ENCODE data around the gene ORAI2. TPM values are rescaled to one million over a fixed set of nuclear protein-coding genes. Genes with fewer than 3 reads are reported as not detected.
A peak's percentile ranks its signal among the peaks of the same experiment; 100 is the strongest.

ORAI2 gene
- total and polyA plus RNA-seq, 7 experiments from 2014 or later, result 19.9 to 72.6 (median 28.5) TPM

DNA sequence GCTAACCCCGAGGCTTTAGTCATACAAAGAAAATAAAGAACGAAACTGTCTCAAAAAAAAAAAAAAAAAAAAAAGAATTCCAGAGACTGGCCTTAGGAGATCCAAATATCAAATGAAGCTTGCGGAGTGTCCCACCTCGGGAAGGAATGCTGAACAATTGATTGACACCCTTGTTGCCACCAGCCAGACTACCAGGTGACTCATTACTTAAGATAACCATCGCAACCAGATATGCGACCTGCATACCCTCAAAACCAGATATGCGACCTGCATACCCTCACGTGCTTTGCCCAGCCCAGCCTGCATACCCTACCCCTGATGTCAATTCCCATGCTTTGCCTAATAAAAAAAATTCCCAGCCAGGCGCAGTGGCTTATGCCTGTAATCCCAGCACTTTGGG is 39.9 kb upstream of the ORAI2 start:
- Histone ChIP-seq H3K27me3 (ENCODE audit: control insufficient read depth in 2 of 2, insufficient read depth in 2 of 2, low read length in 2 of 2) (no peaks in the 10 kb centered on the region), H3K4me3 (ENCODE audit: low read length) (no peak overlapping the region), H3K4me1 (ENCODE audit: control insufficient read depth in 2 of 2, insufficient read depth in 2 of 2, low read length in 2 of 2) (peaks cover 9 to 15% of the 10 kb centered on the region in 2 donors), H3K9me3 (ENCODE audit: control insufficient read depth in 2 of 3, low read length in 3 of 3) (no peaks in the 10 kb centered on the region), H3K36me3 (ENCODE audit: control insufficient read depth in 2 of 3, insufficient read depth in 3 of 3, low read length in 3 of 3) (peaks cover 0 to 9% (median 0%) of the 10 kb centered on the region in 3 experiments), H3K27ac (ENCODE audit: low read depth, low read length) (no peak overlapping the region)
- H3K4me1 Mint-ChIP-seq, result peaks cover 12 to 26% (median 21%) of the 10 kb centered on the region in 7 donors
- DNase-seq, result no peak
- ChIA-PET CTCF (interaction anchor here (0.5 to 1.2 kb wide), 5 partner anchors 72 to 907 kb away, joined by 3 to 5 read pairs (median 3); no protein-coding TSS in a partner anchor), POLR2A (interaction anchor here (0.7 kb wide), 1 partner anchor 111 kb away, joined by 3 read pairs; no protein-coding TSS in a partner anchor)
- H3K27ac Mint-ChIP-seq, result peak overlapping the region in 3 of 9 donors; percentile 63 to 98 (median 78)
- H3K9me3 Mint-ChIP-seq, result no peaks in the 10 kb centered on the region
- no peak overlapping the region for H3K4me3 Mint-ChIP-seq
- no peak for ATAC-seq
- intact Hi-C loops (cut with micrococcal nuclease), result loop anchor here in 1 of 2 donors (5.0 kb wide), 1 partner anchor 851 kb away; no protein-coding TSS in a partner anchor
- no peaks in the 10 kb centered on the region for H3K27me3 Mint-ChIP-seq
- H3K36me3 Mint-ChIP-seq, result peaks cover 0 to 6% (median 0%) of the 10 kb centered on the region in 5 donors

DNA sequence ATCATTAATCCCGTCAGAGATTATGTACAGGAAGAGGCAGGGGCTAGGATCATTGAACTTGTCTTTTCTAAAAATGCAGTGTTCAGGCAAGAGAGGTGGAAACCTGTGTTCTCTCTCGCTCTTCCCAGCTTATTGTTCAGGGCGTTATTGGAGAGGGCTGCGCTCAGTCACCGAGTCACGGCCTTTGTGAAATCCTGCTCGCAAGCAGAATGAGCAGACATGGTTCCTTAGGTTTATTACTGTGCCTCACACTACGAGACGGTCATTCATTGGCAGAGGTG is 37.8 kb upstream of the ORAI2 start:
- DNase-seq (peak in 1 of 9 donors; percentile 16), ATAC-seq (no peak)
- Histone ChIP-seq H3K4me3 (ENCODE audit: low read length) (peak overlapping the region; percentile 92), H3K27ac (ENCODE audit: low read depth, low read length) (peak overlapping the region; percentile 86), H3K4me1 (ENCODE audit: control insufficient read depth in 2 of 2, insufficient read depth in 2 of 2, low read length in 2 of 2) (peaks cover 9 to 15% of the 10 kb centered on the region in 2 donors), H3K27me3 (ENCODE audit: control insufficient read depth in 2 of 2, insufficient read depth in 2 of 2, low read length in 2 of 2) (no peaks in the 10 kb centered on the region), H3K36me3 (ENCODE audit: control insufficient read depth in 2 of 3, insufficient read depth in 3 of 3, low read length in 3 of 3) (peaks cover 0 to 24% (median 4%) of the 10 kb centered on the region in 3 experiments), H3K9me3 (ENCODE audit: control insufficient read depth in 2 of 3, low read length in 3 of 3) (no peaks in the 10 kb centered on the region)
- Mint-ChIP-seq H3K4me1 (peaks cover 12 to 30% (median 22%) of the 10 kb centered on the region in 7 donors), H3K4me3 (peak overlapping the region; percentile 89 to 98 (median 96)), H3K27ac (peak overlapping the region; percentile 87 to 99 (median 98)), H3K27me3 (no peaks in the 10 kb centered on the region), H3K36me3 (peaks cover 0 to 10% (median 4%) of the 10 kb centered on the region in 5 donors), H3K9me3 (peaks cover 0 to 2% (median 0%) of the 10 kb centered on the region in 11 donors)
- intact Hi-C loops (cut with micrococcal nuclease), result loop anchor here in 1 of 2 donors (5.0 kb wide), 1 partner anchor 33 kb away; no protein-coding TSS in a partner anchor
- ChIA-PET POLR2A (interaction anchor here (1.0 to 2.5 kb wide), 12 partner anchors 9 to 115 kb away, joined by 4 to 17 read pairs (median 6); partner anchors contain the start of genes ALKBH4 and LRWD1), CTCF (interaction anchor here (0.9 to 1.1 kb wide), 3 partner anchors 17 to 117 kb away, joined by 3 to 5 read pairs (median 4); no protein-coding TSS in a partner anchor)

DNA sequence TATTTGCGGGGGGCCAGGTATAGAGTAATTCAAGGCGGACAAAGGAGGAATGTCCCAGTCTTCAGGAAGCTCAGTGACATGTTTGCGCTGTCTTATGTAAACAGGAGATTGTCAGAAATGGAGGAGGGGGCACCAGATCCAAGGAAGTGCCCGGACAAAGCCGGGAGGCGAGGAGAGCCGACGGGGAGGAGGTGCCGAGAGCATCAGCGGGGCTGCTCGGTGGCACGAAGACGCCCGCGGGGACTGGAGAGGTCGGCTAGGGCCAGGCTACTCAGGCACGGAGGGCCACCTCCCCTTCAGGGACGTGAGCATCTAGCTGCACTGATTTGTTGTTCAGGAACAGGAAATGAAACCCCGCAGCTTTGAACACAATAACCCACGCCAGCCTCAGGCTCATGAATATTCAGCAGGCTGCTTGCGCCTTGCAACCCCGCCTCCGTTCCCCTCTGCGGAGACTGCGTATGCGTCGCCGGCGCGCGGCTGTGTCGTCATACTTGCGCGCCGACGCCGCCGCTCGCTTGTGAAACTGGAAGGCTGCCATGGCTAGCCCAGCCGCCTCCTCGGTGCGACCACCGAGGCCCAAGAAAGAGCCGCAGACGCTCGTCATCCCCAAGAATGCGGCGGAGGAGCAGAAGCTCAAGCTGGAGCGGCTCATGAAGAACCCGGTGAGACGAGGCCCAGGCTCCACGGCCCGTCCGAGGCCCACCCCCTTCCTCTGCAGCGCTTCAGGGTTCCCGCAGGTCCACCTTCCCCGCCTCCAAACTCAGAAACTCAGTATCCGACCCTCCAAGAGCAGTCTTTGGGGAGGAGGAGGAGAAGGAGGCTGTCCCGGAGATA is 37.3 kb upstream of the ORAI2 start, which contains the start of gene PRKRIP1:
TSS of gene PRKRIP1 (plus strand) at position 491 of the 837 bp plus-strand sequence. CDS start at position 540, 49 bp downstream.
- Mint-ChIP-seq H3K27me3 (no peaks in the 10 kb centered on the region), H3K4me3 (peak within 1 kb of the TSS; percentile 89 to 98 (median 96)), H3K9me3 (peaks cover 0 to 2% (median 0%) of the 10 kb centered on the region in 11 donors), H3K36me3 (peaks cover 0 to 14% (median 9%) of the 10 kb centered on the region in 5 donors), H3K4me1 (peaks cover 12 to 34% (median 22%) of the 10 kb centered on the region in 7 donors), H3K27ac (peak within 1 kb of the TSS; percentile 87 to 99 (median 98))
- no peaks in the 10 kb centered on the region for H3K9me3 ChIP-seq (ENCODE audit: control insufficient read depth in 2 of 3, low read length in 3 of 3)
- ChIA-PET POLR2A (interaction anchor here (0.6 to 2.5 kb wide), 18 partner anchors 9 to 115 kb away, joined by 3 to 17 read pairs (median 5); partner anchors contain the start of genes ALKBH4 and LRWD1), CTCF (interaction anchor here (0.6 to 1.2 kb wide), 6 partner anchors 54 to 587 kb away, joined by 3 to 4 read pairs (median 3); no protein-coding TSS in a partner anchor)
- ATAC-seq, result peak; percentile 99
- H3K27me3 ChIP-seq (ENCODE audit: control insufficient read depth in 2 of 2, insufficient read depth in 2 of 2, low read length in 2 of 2), result no peaks in the 10 kb centered on the region
- DNase-seq, result peak; percentile 58 to 95 (median 89)
- H3K27ac ChIP-seq (ENCODE audit: low read depth, low read length), result peak within 1 kb of the TSS; percentile 86
- peaks cover 0 to 30% (median 4%) of the 10 kb centered on the region in 3 experiments for H3K36me3 ChIP-seq (ENCODE audit: control insufficient read depth in 2 of 3, insufficient read depth in 3 of 3, low read length in 3 of 3)
- intact Hi-C loops (cut with micrococcal nuclease), result loop anchor here (1.0 to 5.0 kb wide), 11 partner anchors 8 to 679 kb away; partner anchors contain the start of genes ALKBH4 (in 2 of the 2), LRWD1 (in 2 of the 2), ARMC10 (in 1 of the 2) and ORAI2 (in 1 of the 2)
- peaks cover 9 to 15% of the 10 kb centered on the region in 2 donors for H3K4me1 ChIP-seq (ENCODE audit: control insufficient read depth in 2 of 2, insufficient read depth in 2 of 2, low read length in 2 of 2)
- peak within 1 kb of the TSS; percentile 92 for H3K4me3 ChIP-seq (ENCODE audit: low read length)

DNA sequence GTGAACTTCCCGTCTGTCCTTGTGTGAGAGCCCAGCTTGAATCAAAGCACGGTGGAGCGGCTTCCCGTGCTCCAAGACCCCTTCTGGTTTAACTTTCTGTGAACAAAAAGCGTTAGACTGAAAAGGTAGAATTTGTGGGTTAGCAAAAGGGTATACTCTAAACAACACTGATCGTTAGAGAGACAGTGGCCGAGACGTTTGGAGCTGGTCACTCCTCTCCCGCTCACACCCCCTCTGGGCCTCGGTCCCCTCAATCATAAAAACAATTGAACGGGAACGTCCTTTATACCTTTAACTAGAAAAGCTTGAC is 36.7 kb upstream of the ORAI2 start:
- Histone ChIP-seq H3K36me3 (ENCODE audit: control insufficient read depth in 2 of 3, insufficient read depth in 3 of 3, low read length in 3 of 3) (peaks cover 0 to 33% (median 4%) of the 10 kb centered on the region in 3 experiments), H3K9me3 (ENCODE audit: control insufficient read depth in 2 of 3, low read length in 3 of 3) (no peaks in the 10 kb centered on the region), H3K4me3 (ENCODE audit: low read length) (peak overlapping the region; percentile 92), H3K4me1 (ENCODE audit: control insufficient read depth in 2 of 2, insufficient read depth in 2 of 2, low read length in 2 of 2) (peaks cover 9 to 15% of the 10 kb centered on the region in 2 donors), H3K27ac (ENCODE audit: low read depth, low read length) (peak overlapping the region; percentile 86), H3K27me3 (ENCODE audit: control insufficient read depth in 2 of 2, insufficient read depth in 2 of 2, low read length in 2 of 2) (no peaks in the 10 kb centered on the region)
- CTCF ChIA-PET, result interaction anchor here (0.8 to 2.3 kb wide), 3 partner anchors 13 to 70 kb away, joined by 4 to 5 read pairs (median 4); no protein-coding TSS in a partner anchor
- peaks cover 0 to 15% (median 10%) of the 10 kb centered on the region in 5 donors for H3K36me3 Mint-ChIP-seq
- ATAC-seq, result no peak
- H3K9me3 Mint-ChIP-seq, result peaks cover 0 to 2% (median 0%) of the 10 kb centered on the region in 11 donors
- no peaks in the 10 kb centered on the region for H3K27me3 Mint-ChIP-seq
- H3K27ac Mint-ChIP-seq, result peak overlapping the region; percentile 87 to 99 (median 98)
- peak overlapping the region; percentile 89 to 98 (median 96) for H3K4me3 Mint-ChIP-seq
- intact Hi-C loops (cut with micrococcal nuclease), result loop anchor here (1.0 to 5.0 kb wide), 11 partner anchors 8 to 679 kb away; partner anchors contain the start of genes ALKBH4 (in 2 of the 2), LRWD1 (in 2 of the 2), ARMC10 (in 1 of the 2) and ORAI2 (in 1 of the 2)
- POLR2A ChIA-PET, result interaction anchor here (0.6 to 2.5 kb wide), 14 partner anchors 8 to 114 kb away, joined by 3 to 17 read pairs (median 5); partner anchors contain the start of genes ALKBH4 and LRWD1
- DNase-seq, result no peak
- peaks cover 12 to 35% (median 22%) of the 10 kb centered on the region in 7 donors for H3K4me1 Mint-ChIP-seq

DNA sequence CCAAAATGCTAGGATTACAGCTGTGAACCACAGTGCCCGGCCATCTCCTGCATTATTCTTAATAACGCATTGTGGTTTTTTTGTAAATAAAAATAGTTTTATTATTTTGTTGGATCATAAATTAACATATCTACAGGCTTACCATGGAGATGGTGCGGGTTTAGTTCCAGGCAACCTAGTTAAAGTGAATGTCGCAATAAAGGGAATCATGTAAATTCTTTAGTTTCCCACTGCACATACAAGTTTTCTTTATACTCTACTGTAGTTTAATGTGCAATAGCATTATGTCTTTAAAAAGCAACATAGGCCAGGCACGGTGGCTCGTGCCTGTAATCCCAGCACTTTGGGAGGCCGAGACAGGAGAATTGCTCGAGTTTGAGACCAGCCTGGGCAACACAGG is 34.8 kb upstream of the ORAI2 start:
- Mint-ChIP-seq H3K4me3 (peak overlapping the region in 1 of 10 donors; percentile 38), H3K36me3 (peaks cover 0 to 19% (median 13%) of the 10 kb centered on the region in 5 donors), H3K27me3 (no peaks in the 10 kb centered on the region), H3K27ac (no peak overlapping the region), H3K9me3 (peaks cover 0 to 2% (median 0%) of the 10 kb centered on the region in 11 donors), H3K4me1 (peaks cover 12 to 35% (median 22%) of the 10 kb centered on the region in 7 donors)
- intact Hi-C loops (cut with micrococcal nuclease), result loop anchor here in 1 of 2 donors (5.0 kb wide), 1 partner anchor 36 kb away; no protein-coding TSS in a partner anchor
- peaks cover 9 to 15% of the 10 kb centered on the region in 2 donors for H3K4me1 ChIP-seq (ENCODE audit: control insufficient read depth in 2 of 2, insufficient read depth in 2 of 2, low read length in 2 of 2)
- ATAC-seq (no peak), DNase-seq (no peak)
- H3K36me3 ChIP-seq (ENCODE audit: control insufficient read depth in 2 of 3, insufficient read depth in 3 of 3, low read length in 3 of 3), result peaks cover 0 to 47% (median 4%) of the 10 kb centered on the region in 3 experiments
- no peak overlapping the region for H3K4me3 ChIP-seq (ENCODE audit: low read length)
- no peaks in the 10 kb centered on the region for H3K27me3 ChIP-seq (ENCODE audit: control insufficient read depth in 2 of 2, insufficient read depth in 2 of 2, low read length in 2 of 2)
- H3K27ac ChIP-seq (ENCODE audit: low read depth, low read length), result no peak overlapping the region
- POLR2A ChIA-PET, result interaction anchor here (0.9 to 1.5 kb wide), 3 partner anchors 27 to 53 kb away, joined by 4 to 10 read pairs (median 5); no protein-coding TSS in a partner anchor
- H3K9me3 ChIP-seq (ENCODE audit: control insufficient read depth in 2 of 3, low read length in 3 of 3), result no peaks in the 10 kb centered on the region
- CTCF ChIA-PET, result interaction anchor here (1.0 to 2.3 kb wide), 2 partner anchors 12 to 50 kb away, joined by 3 to 5 read pairs; no protein-coding TSS in a partner anchor
